ENCODE measurements around the gene SDC3. TPM values are rescaled to one million over a fixed set of nuclear protein-coding genes. Genes with fewer than 3 reads are reported as not detected.

The SDC3 gene
- total RNA-seq, 1 donor from 2014 or later, result 128 TPM

DNA sequence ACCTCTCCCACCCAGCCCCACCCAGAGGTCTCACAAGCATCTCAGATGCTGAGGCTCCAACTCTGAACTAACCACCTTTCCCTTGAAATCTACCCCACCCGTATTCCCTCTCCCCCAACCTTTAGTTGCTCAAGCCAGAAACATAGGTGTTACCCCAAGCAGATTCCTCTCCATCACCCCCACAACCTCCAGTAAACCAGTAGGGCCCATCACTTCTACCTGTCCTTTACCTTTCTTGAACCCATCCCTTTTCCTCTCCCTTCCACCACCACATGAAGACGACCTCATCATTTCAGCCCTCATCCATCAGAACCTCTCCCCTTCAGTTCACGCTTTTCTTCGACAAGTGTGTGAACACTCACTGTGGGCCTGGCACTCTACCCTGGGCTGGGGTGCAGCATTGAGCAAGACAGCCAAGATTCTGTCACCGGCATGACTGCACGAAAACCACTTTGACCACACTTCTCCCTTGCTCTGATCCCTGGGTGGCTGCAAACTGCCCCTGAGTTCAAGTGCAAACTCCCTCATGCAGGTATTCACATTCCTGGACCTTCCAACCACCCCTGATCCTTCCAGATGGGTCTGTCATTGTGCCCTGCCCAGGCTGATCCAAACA is 85.5 kb downstream of the SDC3 start:
- no peak for DNase-seq (ENCODE audit: low spot score)

- DNase-seq (ENCODE audit: low spot score), result no peak
Observed at GRCh38 chr1:30822006-30822405, 86.6 kb downstream of the SDC3 start.

GRCh38 chr1:30820299-30820698 is 88.3 kb downstream of the SDC3 start:
- no peak for DNase-seq (ENCODE audit: low spot score)

Other genes starting within 250 kb of the SDC3 start
- gene MATN1, start 185.2 kb downstream of the SDC3 start, total RNA-seq, result 0.12 TPM
- gene LAPTM5, start 151.0 kb downstream of the SDC3 start, total RNA-seq, result 111 TPM
- gene PUM1, start 157.0 kb upstream of the SDC3 start, total RNA-seq, result 129 TPM

Data from mucosa of gallbladder (tissue), 1 donor.